WTC11 (cell line): ENCODE results near the gene SESTD1.

Source experiments
- CREM ChIP-seq: sonication (generic); formaldehyde crosslinking; IDR thresholded peaks from 2 replicates; pipeline ENCODE4 v1.8.1; 2022; ENCODE audit warnings: mild to moderate bottlenecking, missing genetic modification reagents, moderate library complexity
- ELF4 ChIP-seq: sonication (generic); formaldehyde crosslinking; IDR thresholded peaks from 2 replicates; pipeline ENCODE4 v1.8.1; 2022; ENCODE audit warnings: low read depth, mild to moderate bottlenecking, moderate library complexity, missing genetic modification reagents
- NFYB ChIP-seq: sonication (generic); formaldehyde crosslinking; conservative IDR thresholded peaks from 2 replicates; pipeline ENCODE4 v1.8.0; 2022; ENCODE audit warnings: low read depth, missing genetic modification reagents
- TEAD4 ChIP-seq: sonication (generic); formaldehyde crosslinking; IDR thresholded peaks from 2 replicates; pipeline ENCODE4 v1.8.0; 2022; ENCODE audit warnings: mild to moderate bottlenecking, missing genetic modification reagents
- TF ChIP-seq, protein P1 (sequence below): sonication (generic); formaldehyde crosslinking; IDR thresholded peaks from 2 replicates; pipeline ENCODE4 v1.8.1; 2023; ENCODE audit warnings: mild to moderate bottlenecking, missing genetic modification reagents, moderate library complexity
- TF ChIP-seq, protein P2 (sequence below): sonication (generic); formaldehyde crosslinking; IDR thresholded peaks from 2 replicates; pipeline ENCODE4 v1.8.1; 2023; ENCODE audit warnings: mild to moderate bottlenecking, missing genetic modification reagents
- TF ChIP-seq, protein P3 (sequence below): sonication (generic); formaldehyde crosslinking; IDR thresholded peaks from 2 replicates; pipeline ENCODE4 v1.8.1; 2023; ENCODE audit warnings: mild to moderate bottlenecking, moderate library complexity, missing genetic modification reagents
- TF ChIP-seq, protein P4 (sequence below): sonication (generic); formaldehyde crosslinking; IDR thresholded peaks from 2 replicates; pipeline ENCODE4 v1.8.0; 2023; ENCODE audit warnings: mild to moderate bottlenecking, missing genetic modification reagents
- TF ChIP-seq, protein P5 (sequence below): sonication (generic); formaldehyde crosslinking; conservative IDR thresholded peaks from 2 replicates; pipeline ENCODE4 v1.8.1; 2022; ENCODE audit warnings: mild to moderate bottlenecking, missing genetic modification reagents
- TF ChIP-seq, protein P6 (sequence below): fragments of 200-600 bp; IDR thresholded peaks from 2 replicates; pipeline ENCODE4 v1.8.0; 2022; ENCODE audit warnings: antibody characterized with exemption
- TF ChIP-seq, protein P7 (sequence below): sonication (generic); formaldehyde crosslinking; IDR thresholded peaks from 2 replicates; pipeline ENCODE4 v1.8.0; 2022; ENCODE audit warnings: mild to moderate bottlenecking, missing genetic modification reagents

DNA sequence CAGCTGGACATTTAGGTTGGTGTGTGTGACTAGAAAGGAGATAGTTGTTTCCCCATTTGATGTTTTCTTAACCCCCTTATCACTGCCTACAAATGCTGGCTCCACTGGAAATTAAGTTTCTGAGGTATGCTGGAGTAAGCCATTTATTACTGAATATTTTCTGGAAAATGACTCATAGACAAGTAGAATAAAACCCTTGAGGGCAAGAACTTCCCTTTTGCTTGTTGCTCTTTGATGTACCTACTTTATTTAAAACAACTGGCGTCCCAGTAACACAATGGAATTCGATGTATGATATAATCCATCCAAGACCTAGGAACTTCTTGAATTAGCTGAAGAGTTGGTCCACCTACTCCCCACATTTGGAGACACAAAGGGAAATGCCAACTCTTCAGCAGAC is 33.3 kb upstream of the SESTD1 start:
- TF ChIP-seq ELF4 (no peak), TEAD4 (CRISPR knock-in tag) (no peak), NFYB (no peak), CREM (CRISPR knock-in tag) (no peak)
- TF ChIP-seq, protein P1, sequence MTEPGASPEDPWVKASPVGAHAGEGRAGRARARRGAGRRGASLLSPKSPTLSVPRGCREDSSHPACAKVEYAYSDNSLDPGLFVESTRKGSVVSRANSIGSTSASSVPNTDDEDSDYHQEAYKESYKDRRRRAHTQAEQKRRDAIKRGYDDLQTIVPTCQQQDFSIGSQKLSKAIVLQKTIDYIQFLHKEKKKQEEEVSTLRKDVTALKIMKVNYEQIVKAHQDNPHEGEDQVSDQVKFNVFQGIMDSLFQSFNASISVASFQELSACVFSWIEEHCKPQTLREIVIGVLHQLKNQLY (CRISPR knock-in tag) = no peak
- TF ChIP-seq, protein P2, sequence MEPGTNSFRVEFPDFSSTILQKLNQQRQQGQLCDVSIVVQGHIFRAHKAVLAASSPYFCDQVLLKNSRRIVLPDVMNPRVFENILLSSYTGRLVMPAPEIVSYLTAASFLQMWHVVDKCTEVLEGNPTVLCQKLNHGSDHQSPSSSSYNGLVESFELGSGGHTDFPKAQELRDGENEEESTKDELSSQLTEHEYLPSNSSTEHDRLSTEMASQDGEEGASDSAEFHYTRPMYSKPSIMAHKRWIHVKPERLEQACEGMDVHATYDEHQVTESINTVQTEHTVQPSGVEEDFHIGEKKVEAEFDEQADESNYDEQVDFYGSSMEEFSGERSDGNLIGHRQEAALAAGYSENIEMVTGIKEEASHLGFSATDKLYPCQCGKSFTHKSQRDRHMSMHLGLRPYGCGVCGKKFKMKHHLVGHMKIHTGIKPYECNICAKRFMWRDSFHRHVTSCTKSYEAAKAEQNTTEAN (CRISPR knock-in tag) = no peak
- TF ChIP-seq, protein P3, sequence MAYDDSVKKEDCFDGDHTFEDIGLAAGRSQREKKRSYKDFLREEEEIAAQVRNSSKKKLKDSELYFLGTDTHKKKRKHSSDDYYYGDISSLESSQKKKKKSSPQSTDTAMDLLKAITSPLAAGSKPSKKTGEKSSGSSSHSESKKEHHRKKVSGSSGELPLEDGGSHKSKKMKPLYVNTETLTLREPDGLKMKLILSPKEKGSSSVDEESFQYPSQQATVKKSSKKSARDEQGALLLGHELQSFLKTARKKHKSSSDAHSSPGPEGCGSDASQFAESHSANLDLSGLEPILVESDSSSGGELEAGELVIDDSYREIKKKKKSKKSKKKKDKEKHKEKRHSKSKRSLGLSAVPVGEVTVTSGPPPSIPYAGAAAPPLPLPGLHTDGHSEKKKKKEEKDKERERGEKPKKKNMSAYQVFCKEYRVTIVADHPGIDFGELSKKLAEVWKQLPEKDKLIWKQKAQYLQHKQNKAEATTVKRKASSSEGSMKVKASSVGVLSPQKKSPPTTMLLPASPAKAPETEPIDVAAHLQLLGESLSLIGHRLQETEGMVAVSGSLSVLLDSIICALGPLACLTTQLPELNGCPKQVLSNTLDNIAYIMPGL = no peak
- TF ChIP-seq, protein P4, sequence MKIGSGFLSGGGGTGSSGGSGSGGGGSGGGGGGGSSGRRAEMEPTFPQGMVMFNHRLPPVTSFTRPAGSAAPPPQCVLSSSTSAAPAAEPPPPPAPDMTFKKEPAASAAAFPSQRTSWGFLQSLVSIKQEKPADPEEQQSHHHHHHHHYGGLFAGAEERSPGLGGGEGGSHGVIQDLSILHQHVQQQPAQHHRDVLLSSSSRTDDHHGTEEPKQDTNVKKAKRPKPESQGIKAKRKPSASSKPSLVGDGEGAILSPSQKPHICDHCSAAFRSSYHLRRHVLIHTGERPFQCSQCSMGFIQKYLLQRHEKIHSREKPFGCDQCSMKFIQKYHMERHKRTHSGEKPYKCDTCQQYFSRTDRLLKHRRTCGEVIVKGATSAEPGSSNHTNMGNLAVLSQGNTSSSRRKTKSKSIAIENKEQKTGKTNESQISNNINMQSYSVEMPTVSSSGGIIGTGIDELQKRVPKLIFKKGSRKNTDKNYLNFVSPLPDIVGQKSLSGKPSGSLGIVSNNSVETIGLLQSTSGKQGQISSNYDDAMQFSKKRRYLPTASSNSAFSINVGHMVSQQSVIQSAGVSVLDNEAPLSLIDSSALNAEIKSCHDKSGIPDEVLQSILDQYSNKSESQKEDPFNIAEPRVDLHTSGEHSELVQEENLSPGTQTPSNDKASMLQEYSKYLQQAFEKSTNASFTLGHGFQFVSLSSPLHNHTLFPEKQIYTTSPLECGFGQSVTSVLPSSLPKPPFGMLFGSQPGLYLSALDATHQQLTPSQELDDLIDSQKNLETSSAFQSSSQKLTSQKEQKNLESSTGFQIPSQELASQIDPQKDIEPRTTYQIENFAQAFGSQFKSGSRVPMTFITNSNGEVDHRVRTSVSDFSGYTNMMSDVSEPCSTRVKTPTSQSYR (CRISPR knock-in tag) = no peak
- TF ChIP-seq, protein P5, sequence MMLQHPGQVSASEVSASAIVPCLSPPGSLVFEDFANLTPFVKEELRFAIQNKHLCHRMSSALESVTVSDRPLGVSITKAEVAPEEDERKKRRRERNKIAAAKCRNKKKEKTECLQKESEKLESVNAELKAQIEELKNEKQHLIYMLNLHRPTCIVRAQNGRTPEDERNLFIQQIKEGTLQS = no peak
- TF ChIP-seq, protein P6, sequence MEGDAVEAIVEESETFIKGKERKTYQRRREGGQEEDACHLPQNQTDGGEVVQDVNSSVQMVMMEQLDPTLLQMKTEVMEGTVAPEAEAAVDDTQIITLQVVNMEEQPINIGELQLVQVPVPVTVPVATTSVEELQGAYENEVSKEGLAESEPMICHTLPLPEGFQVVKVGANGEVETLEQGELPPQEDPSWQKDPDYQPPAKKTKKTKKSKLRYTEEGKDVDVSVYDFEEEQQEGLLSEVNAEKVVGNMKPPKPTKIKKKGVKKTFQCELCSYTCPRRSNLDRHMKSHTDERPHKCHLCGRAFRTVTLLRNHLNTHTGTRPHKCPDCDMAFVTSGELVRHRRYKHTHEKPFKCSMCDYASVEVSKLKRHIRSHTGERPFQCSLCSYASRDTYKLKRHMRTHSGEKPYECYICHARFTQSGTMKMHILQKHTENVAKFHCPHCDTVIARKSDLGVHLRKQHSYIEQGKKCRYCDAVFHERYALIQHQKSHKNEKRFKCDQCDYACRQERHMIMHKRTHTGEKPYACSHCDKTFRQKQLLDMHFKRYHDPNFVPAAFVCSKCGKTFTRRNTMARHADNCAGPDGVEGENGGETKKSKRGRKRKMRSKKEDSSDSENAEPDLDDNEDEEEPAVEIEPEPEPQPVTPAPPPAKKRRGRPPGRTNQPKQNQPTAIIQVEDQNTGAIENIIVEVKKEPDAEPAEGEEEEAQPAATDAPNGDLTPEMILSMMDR = no peak
- TF ChIP-seq, protein P7, sequence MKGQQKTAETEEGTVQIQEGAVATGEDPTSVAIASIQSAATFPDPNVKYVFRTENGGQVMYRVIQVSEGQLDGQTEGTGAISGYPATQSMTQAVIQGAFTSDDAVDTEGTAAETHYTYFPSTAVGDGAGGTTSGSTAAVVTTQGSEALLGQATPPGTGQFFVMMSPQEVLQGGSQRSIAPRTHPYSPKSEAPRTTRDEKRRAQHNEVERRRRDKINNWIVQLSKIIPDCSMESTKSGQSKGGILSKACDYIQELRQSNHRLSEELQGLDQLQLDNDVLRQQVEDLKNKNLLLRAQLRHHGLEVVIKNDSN (CRISPR knock-in tag) = no peak
